HepG2 (cell line): ENCODE measurements around the gene PARP16. TPM values are rescaled to one million over a fixed set of nuclear protein-coding genes. Genes with fewer than 3 reads are reported as not detected.

ENCODE experiments used
- ATAC-seq: fragments of 200-7000 bp; cut with Tn5 transposase; 3 replicates; pipeline ENCODE4 v1.9.1; 2020; ENCODE audit warnings: mild to moderate bottlenecking, moderate library complexity
- BruUV-seq: library from RNA; stranded (reverse); fragments of 400-500 nt; replicated peaks from 2 replicates; lab custom pipeline; 2021; lab: Mats Ljungman, UMichigan
- CTCF ChIA-PET: fragments of 300-600 bp; formaldehyde crosslinking; extraction: SDS; loops from one replicate; lab custom pipeline; 2021; ENCODE audit warnings: low total read pairs, inconsistent platforms, low intra/inter-chr PET ratio; lab: Yijun Ruan, JAX
- POLR2A ChIA-PET: fragments of 350-600 bp; sonication (Branson Sonifier 250); formaldehyde crosslinking; loops from one replicate; lab custom pipeline; 2020; ENCODE audit warnings: antibody characterized with exemption, inconsistent platforms; lab: Yijun Ruan, JAX
- DNase-seq: peaks from one replicate; pipeline ENCODE4 v3.0.0-alpha.2; 2015; ENCODE audit warnings: low spot score
- FAIRE-seq: peaks from 3 replicates; lab custom pipeline; 2011; peaks lifted over from hg19 to GRCh38; lab: Jason Lieb, UNC
- H2AFZ ChIP-seq: one replicate; pipeline ENCODE4 v1.6.1; 2011; ENCODE audit warnings: low read length, inconsistent platforms
- H3K27ac ChIP-seq: fragments of 300-600 bp; 3 replicates; pipeline ENCODE4 v1.8.0; 2011; ENCODE audit warnings: mixed run types, mild to moderate bottlenecking, mixed read lengths, low read length, inconsistent platforms; ENCODE audit not compliant: insufficient read depth; ENCODE audit errors: extremely low read length
- H3K27me3 ChIP-seq, 2 experiments: fragments of 200-600 bp in 1 of 2; 2 replicates in 1 of 2; 3 replicates in 1 of 2; pipeline versions ENCODE4 v1.6.0 to v1.8.0; 2011; ENCODE audit warnings: low read length in 2 of 2, mild to moderate bottlenecking in 2 of 2, moderate library complexity in 2 of 2, inconsistent platforms in 1 of 2; ENCODE audit not compliant: insufficient read depth in 2 of 2, control insufficient read depth in 1 of 2
- H3K36me3 ChIP-seq, 2 experiments: fragments of 200-600 bp in 1 of 2; replicated peaks in 1 of 2; 2 replicates in 1 of 2; 3 replicates in 1 of 2; pipeline versions ENCODE4 v1.5.1 to v1.8.0; 2011; ENCODE audit warnings: low read length in 2 of 2, inconsistent platforms in 1 of 2; ENCODE audit not compliant: insufficient read depth in 2 of 2, control insufficient read depth in 1 of 2
- H3K4me1 ChIP-seq: 2 replicates; pipeline ENCODE4 v1.5.1; 2012; ENCODE audit warnings: low read length, inconsistent platforms; ENCODE audit not compliant: insufficient read depth
- H3K4me2 ChIP-seq: 2 replicates; pipeline ENCODE4 v1.6.0; 2011; ENCODE audit warnings: low read depth, low read length, inconsistent platforms
- H3K4me3 ChIP-seq, 3 experiments: fragments of 200-600 bp in 1 of 3; sonication (generic), shearing (Covaris generic) in 1 of 3; replicated peaks in 1 of 3; 2 replicates each; pipeline ENCODE4 v1.5.1; 2011 to 2016; ENCODE audit warnings: low read length in 3 of 3, inconsistent platforms in 2 of 3, low read depth in 2 of 3, mild to moderate bottlenecking in 2 of 3, control low read depth in 1 of 3, mixed read lengths in 1 of 3; ENCODE audit not compliant: insufficient read depth in 1 of 3
- H3K79me2 ChIP-seq: one replicate; pipeline ENCODE4 v1.6.1; 2011; ENCODE audit warnings: low read length, inconsistent platforms; ENCODE audit not compliant: insufficient read depth
- H3K9ac ChIP-seq: 2 replicates; pipeline ENCODE4 v1.6.0; 2011; ENCODE audit warnings: mild to moderate bottlenecking, low read depth, low read length, inconsistent platforms; ENCODE audit not compliant: insufficient read depth
- H3K9me3 ChIP-seq: 2 replicates; pipeline ENCODE4 v1.5.1; 2012; ENCODE audit warnings: mild to moderate bottlenecking, low read length
- H4K20me1 ChIP-seq: 2 replicates; pipeline ENCODE4 v1.6.0; 2011; ENCODE audit warnings: inconsistent platforms, mild to moderate bottlenecking, low read length, moderate library complexity; ENCODE audit not compliant: insufficient read depth
- EED ChIP-seq: sonication (generic); formaldehyde crosslinking; IDR thresholded peaks from 2 replicates; pipeline ENCODE4 v1.5.0; 2020; ENCODE audit warnings: mild to moderate bottlenecking, missing genetic modification reagents
- KLF16 ChIP-seq, 2 experiments: sonication (generic) in 1 of 2; formaldehyde crosslinking in 1 of 2; IDR thresholded peaks; 2 replicates each; pipeline versions ENCODE4 v1.6.1 to v1.8.0; 2016 to 2023; ENCODE audit warnings: missing genetic modification reagents in 2 of 2, missing compliant biosample characterization in 1 of 2
- MEIS1 ChIP-seq: sonication (generic); formaldehyde crosslinking; IDR thresholded peaks from 2 replicates; pipeline ENCODE4 v1.9.0; 2021; ENCODE audit warnings: mild to moderate bottlenecking, missing genetic modification reagents, moderate library complexity, borderline replicate concordance
- NFIB ChIP-seq: sonication (generic); formaldehyde crosslinking; IDR thresholded peaks from 2 replicates; pipeline ENCODE4 v1.9.0; 2021; ENCODE audit warnings: missing genetic modification reagents, mild to moderate bottlenecking, borderline replicate concordance
- NR2C2 ChIP-seq: sonication (generic); formaldehyde crosslinking; IDR thresholded peaks from 2 replicates; pipeline ENCODE4 v1.4.0; 2020; ENCODE audit warnings: missing genetic modification reagents, mild to moderate bottlenecking, moderate library complexity, borderline replicate concordance
- PHF20 ChIP-seq: sonication (generic); formaldehyde crosslinking; IDR thresholded peaks from 2 replicates; pipeline ENCODE4 v1.5.0; 2020; ENCODE audit warnings: mild to moderate bottlenecking, missing genetic modification reagents
- ZNF687 ChIP-seq: sonication (generic); formaldehyde crosslinking; IDR thresholded peaks from 2 replicates; pipeline ENCODE4 v1.5.1; 2020; ENCODE audit warnings: mild to moderate bottlenecking, missing genetic modification reagents, moderate library complexity
- WGBS: methylation state at CpG from one replicate; pipeline ENCODE4 v1.1.6; 2017; ENCODE audit warnings: low lambda C conversion rate; 5-methylcytosine and 5-hydroxymethylcytosine counted together
- in situ Hi-C: cut with HindIII; loops from 2 replicates; pipeline ENCODE4 v1.10.0; 2017; ENCODE audit warnings: low pct_unique_long_range_greater_than_20kb; ENCODE audit not compliant: extremely low pct_ligation_motif_present
- intact Hi-C: fragments of 100-400 bp; cut with micrococcal nuclease; formaldehyde crosslinking; loops from one replicate; pipeline ENCODE4 v1.10.0; 2022; ENCODE audit not compliant: unreplicated experiment
- polyA plus RNA-seq, 8 experiments: library from polyadenylated mRNA; depleted of rRNA in 3 of 8; stranded (reverse) in 7 of 8; unstranded in 1 of 8; fragments of >200 nt; fragmentation: Illumina TruSeq in 4 of 8; extraction: Trizol in 4 of 8; gene quantifications; 2 replicates each; pipeline versions ENCODE4 v1.2.1 to v1.2.3, GENCODE V29; 2011 to 2016; ENCODE audit warnings: low read depth in 4 of 8, missing spikeins in 1 of 8, mixed read lengths in 1 of 8; ENCODE audit not compliant: insufficient read depth in 1 of 8
- total RNA-seq, 5 experiments: library from RNA; depleted of rRNA; stranded (reverse); fragments of >200 nt; fragmentation: Illumina TruSeq; extraction: Trizol; gene quantifications; 2 replicates each; pipeline ENCODE4 v1.2.3, GENCODE V29; 2016; ENCODE audit warnings: low read depth in 1 of 5
- TF ChIP-seq, protein P1 (sequence below): sonication (generic); formaldehyde crosslinking; IDR thresholded peaks from 2 replicates; pipeline ENCODE4 v1.5.0; 2020; ENCODE audit warnings: mild to moderate bottlenecking, missing genetic modification reagents
- TF ChIP-seq, protein P2 (sequence below): sonication (generic); formaldehyde crosslinking; IDR thresholded peaks from 2 replicates; pipeline ENCODE4 v1.5.0; 2020; ENCODE audit warnings: mild to moderate bottlenecking, missing genetic modification reagents, borderline replicate concordance

The PARP16 gene
- total and polyA plus RNA-seq, 2 of the 13 experiments (the other 11 are each of a cell fraction or from before 2014, with no cell fraction given) = 6.8 to 7.6 TPM

DNA sequence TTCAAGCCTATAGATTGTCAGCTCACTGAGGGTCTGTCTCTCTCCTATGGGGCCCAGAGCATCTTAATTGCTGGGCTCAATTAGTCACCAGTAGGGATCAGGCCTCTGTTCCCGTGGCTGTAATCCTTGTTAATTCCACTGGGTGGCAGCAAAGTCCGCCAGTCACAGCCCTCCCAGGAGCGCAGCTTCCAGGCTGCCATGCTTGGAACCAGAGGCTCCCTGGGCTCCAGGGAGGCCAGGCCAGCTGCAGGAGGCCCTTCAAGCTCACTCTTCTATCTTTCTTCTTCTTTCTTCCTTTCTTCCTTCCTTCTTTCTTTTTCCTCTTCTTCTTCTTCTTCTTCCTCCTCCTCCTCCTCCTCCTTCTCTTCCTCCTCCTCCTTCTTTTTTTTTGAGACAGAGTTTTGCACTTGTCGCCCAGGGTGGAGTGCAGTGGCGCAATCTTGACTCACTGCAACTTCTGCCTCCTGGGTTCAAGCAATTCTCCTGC lies 32.2 kb upstream of the PARP16 start (continued):
- TF ChIP-seq ZNF687 (CRISPR knock-in tag) = peak; percentile 53
- peak in 1 of 2 experiments; percentile 71; a peak in 1 of 4 replicates for TF ChIP-seq KLF16 (CRISPR knock-in tag; IDR thresholded peaks at IDR 0.05)
- TF ChIP-seq, protein P1, sequence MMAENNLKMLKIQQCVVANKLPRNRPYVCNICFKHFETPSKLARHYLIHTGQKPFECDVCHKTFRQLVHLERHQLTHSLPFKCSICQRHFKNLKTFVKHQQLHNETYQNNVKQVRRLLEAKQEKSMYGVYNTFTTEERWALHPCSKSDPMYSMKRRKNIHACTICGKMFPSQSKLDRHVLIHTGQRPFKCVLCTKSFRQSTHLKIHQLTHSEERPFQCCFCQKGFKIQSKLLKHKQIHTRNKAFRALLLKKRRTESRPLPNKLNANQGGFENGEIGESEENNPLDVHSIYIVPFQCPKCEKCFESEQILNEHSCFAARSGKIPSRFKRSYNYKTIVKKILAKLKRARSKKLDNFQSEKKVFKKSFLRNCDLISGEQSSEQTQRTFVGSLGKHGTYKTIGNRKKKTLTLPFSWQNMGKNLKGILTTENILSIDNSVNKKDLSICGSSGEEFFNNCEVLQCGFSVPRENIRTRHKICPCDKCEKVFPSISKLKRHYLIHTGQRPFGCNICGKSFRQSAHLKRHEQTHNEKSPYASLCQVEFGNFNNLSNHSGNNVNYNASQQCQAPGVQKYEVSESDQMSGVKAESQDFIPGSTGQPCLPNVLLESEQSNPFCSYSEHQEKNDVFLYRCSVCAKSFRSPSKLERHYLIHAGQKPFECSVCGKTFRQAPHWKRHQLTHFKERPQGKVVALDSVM (CRISPR knock-in tag) = peak; percentile 92

DNA sequence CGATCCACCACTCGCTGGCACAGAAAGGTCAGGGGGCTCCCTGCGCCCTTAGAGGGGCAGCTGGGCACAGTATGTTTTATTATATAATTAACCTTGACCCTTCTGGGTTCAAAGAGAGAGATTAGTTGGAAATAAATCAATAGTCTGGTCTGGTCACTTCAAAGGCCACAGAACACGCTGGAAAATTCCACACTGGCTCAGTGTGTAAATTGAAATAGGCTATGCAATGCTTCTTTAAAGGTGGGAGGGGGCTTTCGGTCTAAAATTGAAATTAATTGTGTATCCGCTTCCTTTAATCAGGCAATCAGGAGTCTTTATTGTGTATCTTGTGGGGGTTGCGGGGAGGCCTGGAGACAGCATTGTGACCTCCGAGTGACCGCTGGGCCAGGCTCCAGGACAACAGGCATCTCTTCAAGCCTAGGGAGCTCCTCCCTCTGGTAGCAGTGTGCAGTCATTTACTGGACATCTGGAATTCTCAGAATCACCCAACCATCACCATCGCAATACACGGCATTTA lies 25.8 kb upstream of the PARP16 start:
- Histone ChIP-seq H3K9me3 (no peaks in the 10 kb centered on the region), H3K4me1 (peaks cover 42% of the 10 kb centered on the region), H3K27me3 (no peaks in the 10 kb centered on the region; a peak in 1 of 5 replicates), H3K4me3 (peak overlapping the region in 2 of 3 experiments; percentile 43 to 51; a peak in 5 of 6 replicates), H2AFZ (no peak overlapping the region), H4K20me1 (no peaks in the 10 kb centered on the region), H3K79me2 (no peaks in the 10 kb centered on the region), H3K4me2 (peak overlapping the region; percentile 94), H3K27ac (no peak overlapping the region), H3K9ac (peak overlapping the region; percentile 52; the same call in 1 of the 2 replicates), H3K36me3 (no peaks in the 10 kb centered on the region)
- no TSS peak for BruUV-seq
- in situ Hi-C loops = no loop called here
- FAIRE-seq (peak; percentile 82), ATAC-seq (peak; percentile 85), DNase-seq (peak; percentile 73)
- 2% methylated on average over 11 of the region's 11 CpGs for WGBS
- ChIA-PET CTCF (no interaction called here), POLR2A (interaction anchor here (0.7 to 3.9 kb wide), 8 partner anchors 8 to 127 kb away, joined by 3 to 29 read pairs (median 3); partner anchors contain the start of genes CLPX and RNU5B-1)
- intact Hi-C loops = loop anchor here (1.0 kb wide), 1 partner anchor 8 kb away; the partner anchor contains the start of gene RNU5B-1
- TF ChIP-seq PHF20 (CRISPR knock-in tag) = no peak
- TF ChIP-seq EED (CRISPR knock-in tag) = no peak
- peak; percentile 71; the same call in 1 of the 2 replicates for TF ChIP-seq NR2C2 (CRISPR knock-in tag)
- TF ChIP-seq, protein P2, sequence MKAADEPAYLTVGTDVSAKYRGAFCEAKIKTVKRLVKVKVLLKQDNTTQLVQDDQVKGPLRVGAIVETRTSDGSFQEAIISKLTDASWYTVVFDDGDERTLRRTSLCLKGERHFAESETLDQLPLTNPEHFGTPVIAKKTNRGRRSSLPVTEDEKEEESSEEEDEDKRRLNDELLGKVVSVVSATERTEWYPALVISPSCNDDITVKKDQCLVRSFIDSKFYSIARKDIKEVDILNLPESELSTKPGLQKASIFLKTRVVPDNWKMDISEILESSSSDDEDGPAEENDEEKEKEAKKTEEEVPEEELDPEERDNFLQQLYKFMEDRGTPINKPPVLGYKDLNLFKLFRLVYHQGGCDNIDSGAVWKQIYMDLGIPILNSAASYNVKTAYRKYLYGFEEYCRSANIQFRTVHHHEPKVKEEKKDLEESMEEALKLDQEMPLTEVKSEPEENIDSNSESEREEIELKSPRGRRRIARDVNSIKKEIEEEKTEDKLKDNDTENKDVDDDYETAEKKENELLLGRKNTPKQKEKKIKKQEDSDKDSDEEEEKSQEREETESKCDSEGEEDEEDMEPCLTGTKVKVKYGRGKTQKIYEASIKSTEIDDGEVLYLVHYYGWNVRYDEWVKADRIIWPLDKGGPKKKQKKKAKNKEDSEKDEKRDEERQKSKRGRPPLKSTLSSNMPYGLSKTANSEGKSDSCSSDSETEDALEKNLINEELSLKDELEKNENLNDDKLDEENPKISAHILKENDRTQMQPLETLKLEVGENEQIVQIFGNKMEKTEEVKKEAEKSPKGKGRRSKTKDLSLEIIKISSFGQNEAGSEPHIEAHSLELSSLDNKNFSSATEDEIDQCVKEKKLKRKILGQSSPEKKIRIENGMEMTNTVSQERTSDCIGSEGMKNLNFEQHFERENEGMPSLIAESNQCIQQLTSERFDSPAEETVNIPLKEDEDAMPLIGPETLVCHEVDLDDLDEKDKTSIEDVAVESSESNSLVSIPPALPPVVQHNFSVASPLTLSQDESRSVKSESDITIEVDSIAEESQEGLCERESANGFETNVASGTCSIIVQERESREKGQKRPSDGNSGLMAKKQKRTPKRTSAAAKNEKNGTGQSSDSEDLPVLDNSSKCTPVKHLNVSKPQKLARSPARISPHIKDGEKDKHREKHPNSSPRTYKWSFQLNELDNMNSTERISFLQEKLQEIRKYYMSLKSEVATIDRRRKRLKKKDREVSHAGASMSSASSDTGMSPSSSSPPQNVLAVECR (CRISPR knock-in tag) = peak; percentile 17; the same call in 1 of the 2 replicates
- TF ChIP-seq NFIB (CRISPR knock-in tag) = no peak
- TF ChIP-seq MEIS1 (CRISPR knock-in tag) = no peak
